GM19452 (cell line): Measurements from ENCODE around the gene MRPS22.
A peak's percentile ranks its signal among the peaks of the same experiment; 100 is the strongest.

Source experiments
- ATAC-seq: cut with Tn5 transposase; IDR thresholded peaks from one replicate; pipeline ENCODE4 v1.9.1; 2021; ENCODE audit not compliant: unreplicated experiment

MRPS22 gene

DNA sequence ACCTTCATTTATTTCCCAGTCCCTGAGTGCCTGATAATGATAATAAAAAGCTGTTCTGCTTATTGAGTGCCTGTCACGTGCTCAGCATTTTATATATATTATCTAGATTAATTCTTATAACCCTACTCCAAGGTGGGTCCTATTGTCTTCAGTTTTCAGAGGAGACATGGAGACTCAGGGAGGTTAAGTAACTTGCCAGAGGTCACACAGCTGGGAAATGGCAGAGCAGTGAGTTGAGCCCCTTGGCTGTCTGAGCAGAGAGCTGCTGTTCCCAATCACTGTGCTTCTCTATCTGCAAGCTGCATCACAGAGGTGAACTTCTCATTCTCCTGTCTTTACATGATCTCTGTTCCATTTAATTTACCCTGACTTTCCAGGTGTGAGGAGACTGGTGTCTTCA lies 32.3 kb upstream of the MRPS22 start:
- no peak for ATAC-seq

DNA sequence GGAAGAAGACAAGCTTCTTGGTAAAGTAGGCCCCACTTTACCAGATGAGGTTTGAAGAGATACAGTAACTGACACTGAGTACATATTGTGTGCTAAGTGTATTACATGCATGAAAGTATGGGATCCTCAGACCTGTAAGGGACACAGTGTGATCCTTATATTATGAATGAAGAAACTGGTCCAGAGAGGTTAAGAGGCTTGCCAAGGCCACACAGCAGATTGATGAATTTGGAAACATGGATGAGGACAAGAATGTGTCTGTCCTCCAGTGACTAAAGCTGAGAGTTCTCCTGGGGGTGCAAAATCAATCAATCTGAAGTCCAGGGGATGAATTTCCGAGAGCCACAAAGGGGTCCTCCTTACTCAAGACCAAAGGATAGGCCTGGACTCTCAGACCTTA lies 31.4 kb upstream of the MRPS22 start:
- no peak for ATAC-seq

DNA sequence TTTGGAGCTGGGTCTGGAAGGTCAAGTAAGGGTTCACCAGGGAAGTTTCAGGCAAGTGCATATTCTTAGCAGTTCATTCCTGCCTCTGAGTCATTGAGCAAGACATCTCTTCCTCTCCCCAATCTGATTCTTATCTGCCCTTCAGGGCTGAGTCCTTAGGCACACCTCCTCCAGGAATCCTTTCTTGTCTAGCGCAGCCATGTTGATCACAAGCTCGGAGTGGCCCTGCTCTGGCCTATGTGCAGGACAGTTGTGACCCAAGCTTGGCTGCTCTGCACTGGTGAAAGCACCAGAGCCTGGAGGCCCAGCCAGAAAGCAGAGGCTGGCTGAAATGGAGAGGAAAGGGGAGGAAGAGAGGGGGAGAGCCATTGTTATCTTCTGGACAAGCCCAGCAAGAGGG lies 30.9 kb upstream of the MRPS22 start:
- no peak for ATAC-seq

- no peak for ATAC-seq
Observed at GRCh38 chr3:139313921-139314320, 29.9 kb upstream of the MRPS22 start.

- ATAC-seq: no peak
Observed at GRCh38 chr3:139317215-139317614, 26.6 kb upstream of the MRPS22 start.

DNA sequence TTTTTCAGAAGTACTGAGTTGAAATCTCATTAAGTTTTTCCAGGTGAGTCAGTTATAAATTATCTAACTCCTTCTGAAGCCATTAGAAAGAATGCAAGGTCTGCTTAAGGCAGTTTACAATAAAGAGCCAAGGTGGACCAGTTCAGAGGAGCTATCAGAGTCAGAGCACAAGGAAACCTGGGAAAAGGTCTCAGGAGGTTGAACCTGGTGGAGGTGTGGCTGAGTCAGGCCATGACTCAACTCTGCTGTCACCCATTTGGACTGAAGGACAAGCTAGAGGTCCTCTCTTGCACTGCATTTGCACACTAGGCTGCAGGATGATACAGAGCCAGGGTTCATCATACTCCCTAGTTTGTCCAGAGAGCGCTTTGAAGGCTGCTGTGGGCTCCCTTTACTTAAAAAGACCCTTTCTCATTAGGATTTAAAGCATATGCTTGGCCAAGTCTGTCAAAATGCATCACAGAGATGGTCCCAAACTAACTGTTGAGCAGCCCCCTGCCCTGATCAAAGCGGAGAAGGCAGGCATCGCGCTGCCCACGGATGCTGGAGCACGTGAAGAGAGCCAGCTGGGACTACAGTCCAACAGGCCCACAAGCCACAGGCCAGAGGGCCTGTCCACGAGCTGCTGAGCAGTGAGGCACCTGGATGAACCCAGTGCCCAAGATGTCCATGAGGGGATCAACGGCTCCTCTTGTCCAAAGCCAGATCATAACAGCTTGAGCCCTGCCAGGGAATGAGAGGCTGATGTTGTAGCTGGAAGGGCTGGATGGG lies 26.0 kb upstream of the MRPS22 start:
- no peak for ATAC-seq

DNA sequence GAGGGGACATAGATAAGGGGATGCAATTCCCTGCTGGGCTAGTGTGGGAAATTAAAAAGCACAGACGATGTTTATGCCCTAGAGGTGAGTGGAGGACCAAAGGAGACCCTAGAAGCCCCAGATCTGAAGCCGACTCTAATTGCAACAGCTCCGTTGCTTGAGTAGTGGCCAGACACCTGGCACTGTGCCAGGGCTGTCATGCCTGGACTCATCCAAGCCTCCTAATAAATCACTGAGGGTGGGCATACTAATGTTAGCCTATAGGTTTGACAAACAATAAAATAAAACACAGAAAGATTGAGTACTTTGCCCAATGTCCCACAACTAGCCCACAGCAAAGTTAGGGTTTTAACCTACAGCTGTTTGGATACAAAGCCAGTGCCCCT lies 25.4 kb upstream of the MRPS22 start:
- ATAC-seq: no peak

DNA sequence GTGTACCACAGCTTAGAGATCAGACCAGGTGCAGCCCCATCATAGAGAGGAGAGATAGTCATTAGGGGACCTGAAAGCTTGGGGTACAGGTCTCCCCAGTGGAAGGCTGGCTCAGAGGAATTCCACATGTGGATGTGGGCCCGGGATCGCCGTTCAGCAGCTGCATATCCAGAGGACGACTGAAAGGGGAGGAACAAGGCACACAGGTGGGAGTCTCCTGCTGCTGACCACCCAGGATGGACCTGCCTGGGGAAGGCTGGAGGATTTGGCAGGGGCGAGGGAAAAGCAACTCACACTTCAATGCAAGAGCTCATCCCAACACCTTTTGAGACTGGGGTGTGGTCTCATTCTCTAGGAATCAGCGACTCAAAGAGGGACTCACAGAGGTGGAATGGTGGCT lies 25.0 kb upstream of the MRPS22 start:
- no peak for ATAC-seq

GRCh38 chr3:139319428-139320402 lies 24.1 kb upstream of the MRPS22 start:
- ATAC-seq: no peak

GRCh38 chr3:139320551-139321309 lies 23.1 kb upstream of the MRPS22 start:
- no peak for ATAC-seq

GRCh38 chr3:139322346-139322745 lies 21.5 kb upstream of the MRPS22 start:
- ATAC-seq: no peak

- ATAC-seq: no peak
Observed at GRCh38 chr3:139323146-139323545, 20.7 kb upstream of the MRPS22 start.

GRCh38 chr3:139324456-139324855 lies 19.4 kb upstream of the MRPS22 start:
- no peak for ATAC-seq

DNA sequence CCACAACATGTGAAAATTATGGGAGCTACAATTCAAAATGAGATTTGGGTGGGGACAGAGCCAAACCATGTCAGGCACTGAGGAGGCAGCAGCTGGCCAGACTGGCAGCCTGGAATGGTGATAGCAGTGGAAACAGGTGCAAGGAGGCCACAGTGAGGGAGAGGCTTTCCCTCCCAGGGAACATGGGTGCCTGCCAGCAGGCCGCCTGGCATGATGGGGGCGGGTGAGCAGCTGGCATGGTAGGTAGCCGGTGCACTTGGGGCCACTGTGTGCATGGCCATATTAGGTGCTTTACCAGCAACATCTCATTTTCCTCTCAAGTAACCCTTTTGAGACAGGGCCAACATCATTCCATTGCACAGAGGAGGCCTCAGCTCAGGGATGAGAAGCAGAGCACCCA lies 18.3 kb upstream of the MRPS22 start:
- ATAC-seq: no peak

DNA sequence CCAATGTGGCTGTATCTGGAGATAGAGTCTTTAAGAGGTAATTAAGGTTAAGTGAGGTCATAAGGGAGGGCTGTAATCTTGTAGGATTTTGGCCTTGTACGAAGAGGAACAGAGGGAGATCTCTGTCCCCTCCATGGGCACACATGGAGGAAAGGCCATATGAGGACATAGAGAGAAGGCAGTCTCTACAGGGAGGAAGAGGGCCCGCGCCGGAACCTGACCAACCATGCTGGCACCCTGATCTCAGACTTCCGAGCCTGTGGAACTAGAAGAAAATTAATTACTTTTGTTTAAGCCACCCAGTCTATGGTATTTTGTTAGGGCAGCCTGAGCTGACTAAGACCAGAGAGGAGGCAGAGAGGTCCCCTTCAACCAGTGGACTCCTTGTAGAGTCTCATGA lies 17.7 kb upstream of the MRPS22 start:
- no peak for ATAC-seq

DNA sequence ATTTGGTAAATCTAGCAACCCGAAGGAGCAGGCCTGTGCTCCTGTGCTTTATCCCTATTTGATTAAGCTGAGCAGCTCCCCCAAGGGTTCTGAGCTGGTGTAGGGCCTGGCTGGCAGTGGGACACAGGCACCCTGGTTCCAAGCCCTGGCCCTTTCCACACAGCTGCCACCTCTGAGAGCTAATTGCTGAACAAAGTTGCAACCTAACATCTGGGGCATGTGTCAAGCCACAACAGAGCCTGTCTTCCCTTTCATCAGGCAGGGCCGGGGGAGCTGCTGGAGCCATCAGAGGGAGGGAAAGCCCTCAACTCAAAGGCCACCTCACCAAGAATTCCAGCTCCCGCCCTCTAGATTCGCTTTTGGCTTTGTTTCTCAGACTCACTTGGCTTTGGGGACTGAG lies 17.1 kb upstream of the MRPS22 start:
- no peak for ATAC-seq

DNA sequence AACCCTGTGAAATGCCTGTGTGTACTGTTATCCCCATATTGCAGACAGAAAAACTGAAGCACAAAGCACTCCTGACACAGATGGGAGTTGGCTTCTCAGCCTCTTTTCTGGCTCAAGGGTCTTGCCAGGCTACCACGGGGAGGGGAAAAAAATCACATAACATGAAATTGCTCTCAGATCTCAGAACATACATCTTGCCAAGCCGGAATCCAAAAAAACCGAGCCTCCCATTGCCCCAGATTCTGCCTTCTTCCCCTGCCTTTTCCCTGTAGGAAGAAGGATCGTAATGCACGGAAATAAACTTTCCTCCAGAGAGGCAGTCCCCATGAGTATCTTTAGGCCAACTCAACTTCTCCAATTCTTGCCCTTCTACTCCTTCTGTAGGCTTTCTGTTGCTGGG lies 16.6 kb upstream of the MRPS22 start:
- ATAC-seq: no peak

DNA sequence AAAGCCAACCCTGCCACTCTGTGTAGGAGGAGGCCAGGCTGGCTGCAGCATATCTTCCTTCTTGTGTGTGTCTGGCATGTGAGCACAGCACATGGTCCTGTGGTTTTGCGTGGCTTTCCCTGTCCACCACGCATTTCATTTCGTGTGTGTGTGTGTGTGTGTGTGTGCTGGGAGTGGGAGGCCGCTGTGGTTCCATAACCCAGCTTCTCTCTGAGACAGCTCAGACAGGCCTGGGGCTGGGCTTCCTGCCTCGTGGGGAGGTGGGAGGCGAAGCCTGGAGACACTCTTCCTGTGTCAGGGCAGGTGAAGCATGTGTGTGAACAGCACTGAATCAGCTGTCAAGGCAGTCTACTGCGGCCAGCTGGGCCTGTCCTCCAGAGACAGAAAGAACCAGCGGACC lies 16.0 kb upstream of the MRPS22 start:
- no peak for ATAC-seq

DNA sequence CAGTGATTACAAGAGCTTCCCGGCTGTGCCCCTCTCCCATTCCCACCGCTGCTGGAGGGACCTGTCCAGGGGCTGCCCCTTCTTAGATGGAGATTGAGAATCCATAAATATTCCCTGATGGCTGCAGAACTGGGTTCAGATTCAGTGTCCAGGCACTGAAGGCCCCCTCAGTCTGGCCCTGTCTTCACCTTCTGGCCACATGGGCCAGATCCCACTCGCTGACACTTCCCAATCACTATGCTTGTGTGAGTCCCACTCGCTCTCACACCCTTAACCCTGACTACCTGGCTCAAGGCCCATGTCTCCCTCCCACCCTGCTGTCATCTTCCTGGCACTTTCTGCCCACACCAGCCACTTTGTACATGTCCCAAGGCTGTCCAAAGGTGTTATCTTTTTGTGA lies 15.5 kb upstream of the MRPS22 start:
- no peak for ATAC-seq

DNA sequence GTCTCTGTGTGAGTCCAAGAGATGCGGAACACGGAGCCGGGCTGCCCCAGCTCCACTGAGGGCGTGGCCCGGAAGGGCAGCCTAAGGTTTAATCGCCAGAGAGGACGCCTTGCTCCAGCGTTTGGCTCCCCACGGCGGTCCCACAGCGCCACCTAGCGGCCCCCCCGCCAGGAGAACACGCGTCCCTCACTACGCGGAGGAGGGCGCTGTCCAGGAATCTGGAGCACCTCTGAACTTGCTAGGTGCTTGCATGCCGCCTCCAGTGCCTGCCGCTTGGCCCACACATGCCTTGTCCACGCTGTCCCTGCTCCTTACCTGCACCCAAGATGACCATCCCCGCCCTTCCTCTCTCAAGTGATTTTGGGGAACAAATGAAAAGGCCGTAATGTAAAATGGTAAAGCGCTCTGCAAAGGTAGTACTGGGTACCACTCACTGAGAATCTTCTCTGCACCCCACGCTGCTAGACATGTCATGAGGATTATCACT lies 14.4 kb upstream of the MRPS22 start:
- ATAC-seq: peak; percentile 97

- no peak for ATAC-seq
Observed at GRCh38 chr3:139332092-139332491, 11.7 kb upstream of the MRPS22 start.
